AG10803 (cell line): ENCODE measurements around the gene NPY5R.

Experiments
- DNase-seq: peaks from one replicate; pipeline ENCODE4 v3.0.0; 2010; ENCODE audit warnings: low read depth
- H3K4me3 ChIP-seq: 2 replicates; pipeline ENCODE4 v1.5.1; 2011; ENCODE audit warnings: mild to moderate bottlenecking, low read length, control low read depth
- CTCF ChIP-seq: conservative IDR thresholded peaks from 2 replicates; pipeline ENCODE4 v1.5.1; 2011; ENCODE audit warnings: mild to moderate bottlenecking, low read length, control low read depth, inconsistent platforms

The NPY5R gene

GRCh38 chr4:163356104-163356503, 12.4 kb downstream of the NPY5R start:
- no peak for TF ChIP-seq CTCF
- no peak for DNase-seq

GRCh38 chr4:163367651-163368050, 24.0 kb downstream of the NPY5R start:
- no peak for TF ChIP-seq CTCF
- no peak for DNase-seq
- no peak overlapping the region for H3K4me3 ChIP-seq

More at GRCh38 chr4:163356104-163356503, 12.4 kb downstream of the NPY5R start:
- no peak overlapping the region for H3K4me3 ChIP-seq

GRCh38 chr4:163372029-163372428, 28.3 kb downstream of the NPY5R start:
- H3K4me3 ChIP-seq = no peak overlapping the region
- TF ChIP-seq CTCF = no peak
- no peak for DNase-seq

GRCh38 chr4:163378661-163379060, 35.0 kb downstream of the NPY5R start:
- no peak for DNase-seq
- TF ChIP-seq CTCF = no peak
- H3K4me3 ChIP-seq = no peak overlapping the region

- no peak for DNase-seq
- TF ChIP-seq CTCF = no peak
- no peak overlapping the region for H3K4me3 ChIP-seq
Observed at GRCh38 chr4:163380703-163381102, 37.0 kb downstream of the NPY5R start.

GRCh38 chr4:163382178-163382869, 38.6 kb downstream of the NPY5R start:
- H3K4me3 ChIP-seq = no peak overlapping the region
- TF ChIP-seq CTCF = no peak
- DNase-seq = no peak

GRCh38 chr4:163384434-163384833, 40.7 kb downstream of the NPY5R start:
- no peak for DNase-seq
- no peak overlapping the region for H3K4me3 ChIP-seq
- no peak for TF ChIP-seq CTCF
